SKM-1 (cell line): ENCODE results near the gene PRR20C.
"Not testable (repeated sequence)": the region's sequence is repeated elsewhere in the genome, so short reads cannot be mapped to it uniquely, and the experiment has no call there.

Experiments
- DNase-seq: peaks from one replicate; lab custom pipeline; 2025; ENCODE audit not compliant: unreplicated experiment; lab: John Stamatoyannopoulos, UW

Gene PRR20C

GRCh38 chr13:57153761-57154160, at the start of gene PRR20C:
PRR20C (plus strand) TSS chr13:57154061; CDS start chr13:57154448, 387 bp downstream.
- DNase-seq: not testable (repeated sequence)

DNA sequence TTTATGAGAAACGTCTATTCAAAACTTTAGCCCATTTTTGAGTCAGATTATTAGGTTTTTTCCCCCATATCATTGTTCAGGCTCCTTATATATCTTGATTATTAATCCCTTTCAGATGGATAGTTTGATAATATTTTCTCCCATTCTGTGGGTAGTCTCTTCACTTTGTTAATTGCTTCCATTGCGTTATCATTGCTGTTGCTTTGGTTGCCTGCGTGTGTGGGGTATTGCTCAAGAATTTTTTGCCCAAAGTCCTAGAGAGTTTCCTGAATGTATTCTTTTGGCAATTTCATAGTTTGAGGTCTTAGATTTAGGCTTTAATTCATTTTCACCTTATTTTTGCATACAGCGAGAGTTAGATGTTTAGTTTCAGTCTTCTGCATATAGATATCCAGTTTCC, 38.9 kb upstream of the PRR20C start:
- DNase-seq: no peak

DNA sequence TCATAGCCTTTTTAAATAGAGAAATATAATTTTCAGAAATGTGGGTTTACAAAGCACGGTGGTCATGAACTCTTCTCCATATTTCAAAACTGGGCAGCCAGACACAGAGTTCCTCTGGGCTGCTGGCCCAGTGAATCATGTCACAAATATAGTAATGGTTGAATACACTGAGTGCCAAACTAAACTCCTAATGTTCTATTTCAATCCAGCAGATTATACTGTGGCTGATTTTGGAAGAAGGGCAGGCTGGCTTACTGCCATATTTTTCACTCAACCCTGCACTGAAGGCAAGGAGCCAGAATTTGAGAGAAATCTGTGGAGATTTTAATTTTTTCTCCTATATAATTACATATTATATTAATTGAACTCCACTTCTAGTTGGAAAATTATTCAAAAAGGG, 30.2 kb upstream of the PRR20C start:
- DNase-seq: no peak

DNA sequence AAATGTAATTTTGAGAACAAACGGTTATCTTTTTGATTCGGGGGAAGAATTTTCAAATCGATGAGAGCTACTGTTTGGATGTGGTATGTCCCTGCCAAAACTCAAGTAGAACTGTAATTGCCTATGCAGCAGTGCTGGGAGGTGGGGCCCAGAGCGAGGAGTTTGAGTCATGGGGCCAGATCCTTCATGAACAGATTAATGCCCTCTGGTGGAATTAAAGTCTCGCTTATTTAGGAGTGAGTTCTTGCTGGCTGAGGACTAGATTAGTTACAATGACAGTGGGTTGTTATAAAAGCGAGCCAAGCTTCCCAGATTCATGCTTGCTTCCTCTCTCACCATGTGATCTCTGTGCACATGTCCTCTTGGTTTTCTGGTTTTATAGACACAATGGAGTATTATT, 25.0 kb upstream of the PRR20C start:
- DNase-seq: no peak

- no peak for DNase-seq
Observed at GRCh38 chr13:57136093-57136492, 17.8 kb upstream of the PRR20C start.

DNA sequence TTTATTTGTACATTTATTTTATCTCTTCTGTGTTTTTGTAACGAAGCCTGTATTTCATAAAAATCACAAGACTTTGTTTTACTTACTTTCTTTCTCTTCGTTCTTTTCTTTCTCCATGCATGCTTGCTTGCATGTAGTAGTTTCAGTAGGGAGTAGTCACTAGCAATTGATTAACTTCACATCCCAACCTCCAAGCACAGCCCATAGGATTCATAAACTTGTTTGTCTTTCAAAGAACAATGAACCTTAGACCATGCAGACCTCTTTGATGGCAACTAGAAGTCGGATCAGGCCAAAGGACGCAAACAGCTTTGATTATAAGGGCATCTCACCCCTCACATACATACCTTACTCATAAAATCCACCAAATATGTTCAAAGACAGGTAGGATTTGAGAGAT, 16.3 kb upstream of the PRR20C start:
- DNase-seq: no peak

DNA sequence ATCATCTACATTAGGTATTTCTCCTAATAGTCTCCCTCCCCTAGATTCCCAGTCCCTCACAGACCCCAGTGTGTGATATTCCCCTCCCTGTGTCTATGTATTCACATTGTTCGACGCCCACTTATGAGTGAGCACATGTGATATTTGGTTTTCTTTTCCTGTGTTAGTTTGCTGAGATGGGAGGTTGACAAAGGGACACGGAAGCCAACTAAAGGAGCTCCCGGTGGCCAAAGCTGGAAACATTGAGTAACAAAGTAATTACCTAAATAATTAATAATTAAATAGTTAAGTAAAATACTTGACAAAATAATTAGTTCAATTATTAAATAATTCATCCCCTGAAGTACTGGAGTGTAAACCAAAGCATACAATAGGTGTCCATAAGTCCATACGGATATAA, 14.9 kb upstream of the PRR20C start:
- DNase-seq: no peak

DNA sequence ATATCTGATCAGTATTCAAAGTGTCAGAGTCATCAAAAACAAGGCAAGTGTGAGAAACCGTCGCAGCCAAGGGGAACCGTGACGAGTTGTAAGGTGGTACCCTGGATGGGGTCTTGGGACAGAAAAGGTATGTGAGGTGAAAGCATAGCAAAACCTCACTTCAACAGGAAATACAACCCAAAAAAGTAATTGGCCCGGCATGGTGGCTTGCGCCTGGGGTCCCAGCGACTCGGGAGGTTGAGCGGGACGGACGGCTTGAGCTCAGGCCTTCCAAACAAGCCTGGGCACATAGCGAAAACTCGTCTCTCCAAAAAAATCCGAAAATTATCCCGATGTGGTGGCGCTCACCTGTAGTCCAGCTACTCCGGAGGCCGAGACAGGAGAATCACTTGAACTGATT, 14.1 kb upstream of the PRR20C start:
- not testable (repeated sequence) for DNase-seq

GRCh38 chr13:57140235-57140968, 13.5 kb upstream of the PRR20C start, which contains the start of gene PRR20A:
PRR20A (plus strand) TSS chr13:57140918; CDS start chr13:57141305, 387 bp downstream.
- not testable (repeated sequence) for DNase-seq

- DNase-seq: not testable (repeated sequence)
Observed at GRCh38 chr13:57147188-57147587, 6.7 kb upstream of the PRR20C start, which contains the start of gene PRR20B. PRR20B (plus strand) TSS chr13:57147488; CDS start chr13:57147875, 387 bp downstream.

- not testable (repeated sequence) for DNase-seq
Observed at GRCh38 chr13:57148106-57148505, 5.8 kb upstream of the PRR20C start.

- not testable (repeated sequence) for DNase-seq
Observed at GRCh38 chr13:57160332-57160731, 6.5 kb downstream of the PRR20C start, which contains the start of gene PRR20D. PRR20D (plus strand) TSS chr13:57160632; CDS start chr13:57161019, 387 bp downstream.

DNA sequence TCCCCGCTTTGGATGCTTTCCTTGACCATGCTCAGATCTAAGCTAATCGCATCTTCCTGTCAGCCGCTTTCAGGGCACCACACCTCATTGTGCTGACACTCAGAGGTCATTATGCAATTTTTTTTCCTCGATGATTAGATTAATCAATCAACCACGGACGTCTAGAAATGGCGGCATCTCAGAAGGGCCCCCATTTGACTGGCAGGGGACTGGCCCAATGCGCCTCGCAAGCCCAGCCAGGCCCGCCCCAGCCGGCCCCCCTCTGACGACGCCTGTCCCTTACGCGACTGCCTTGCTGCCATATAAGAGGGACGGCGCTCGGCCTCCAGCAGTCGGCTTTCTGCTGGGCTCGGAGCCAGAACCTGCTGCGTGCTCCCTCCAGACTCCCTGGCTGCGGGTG, 13.0 kb downstream of the PRR20C start, which contains the start of gene PRR20E:
PRR20E (plus strand) TSS at position 301 of the 400 bp plus-strand sequence. CDS start 387 bp downstream, outside the sequence.
- not testable (repeated sequence) for DNase-seq

DNA sequence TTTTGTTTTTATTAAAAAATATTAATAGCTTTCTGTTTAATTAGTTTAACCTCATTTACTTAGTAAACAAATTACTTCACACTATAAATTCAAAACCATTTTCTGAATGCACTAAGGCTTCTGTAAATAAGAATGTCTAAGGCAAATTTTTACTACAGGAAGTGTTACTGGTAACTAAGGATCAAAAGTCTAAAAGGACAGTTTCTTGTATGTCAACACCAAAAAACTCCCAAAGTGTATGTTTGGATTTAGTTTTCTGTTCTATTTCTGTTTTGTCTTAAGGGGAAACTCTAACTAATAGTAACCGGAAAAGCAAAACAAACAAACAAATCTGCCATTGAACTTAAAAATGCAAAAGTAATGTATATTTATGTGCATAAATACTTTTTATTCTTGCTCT, 37.8 kb downstream of the PRR20C start:
- DNase-seq: no peak
